Mammary epithelial cell (primary cell): ENCODE measurements around the gene CRKL.

Experiments used
- EZH2 ChIP-seq: IDR thresholded peaks from 2 replicates; pipeline ENCODE4 v1.6.1; 2012; ENCODE audit warnings: low read length, inconsistent platforms, borderline replicate concordance
- TF ChIP-seq, protein P1 (sequence below), 2 donors: IDR thresholded peaks in 1 of 2; conservative IDR thresholded peaks in 1 of 2; 2 replicates each; pipeline ENCODE4 v1.5.1; 2011 to 2012; ENCODE audit warnings: inconsistent platforms in 2 of 2, low read length in 2 of 2, mild to moderate bottlenecking in 2 of 2, control low read depth in 1 of 2, low read depth in 1 of 2; ENCODE audit not compliant: insufficient read depth in 1 of 2; ENCODE audit errors: extremely low read depth in 1 of 2

- TF ChIP-seq, protein P1, sequence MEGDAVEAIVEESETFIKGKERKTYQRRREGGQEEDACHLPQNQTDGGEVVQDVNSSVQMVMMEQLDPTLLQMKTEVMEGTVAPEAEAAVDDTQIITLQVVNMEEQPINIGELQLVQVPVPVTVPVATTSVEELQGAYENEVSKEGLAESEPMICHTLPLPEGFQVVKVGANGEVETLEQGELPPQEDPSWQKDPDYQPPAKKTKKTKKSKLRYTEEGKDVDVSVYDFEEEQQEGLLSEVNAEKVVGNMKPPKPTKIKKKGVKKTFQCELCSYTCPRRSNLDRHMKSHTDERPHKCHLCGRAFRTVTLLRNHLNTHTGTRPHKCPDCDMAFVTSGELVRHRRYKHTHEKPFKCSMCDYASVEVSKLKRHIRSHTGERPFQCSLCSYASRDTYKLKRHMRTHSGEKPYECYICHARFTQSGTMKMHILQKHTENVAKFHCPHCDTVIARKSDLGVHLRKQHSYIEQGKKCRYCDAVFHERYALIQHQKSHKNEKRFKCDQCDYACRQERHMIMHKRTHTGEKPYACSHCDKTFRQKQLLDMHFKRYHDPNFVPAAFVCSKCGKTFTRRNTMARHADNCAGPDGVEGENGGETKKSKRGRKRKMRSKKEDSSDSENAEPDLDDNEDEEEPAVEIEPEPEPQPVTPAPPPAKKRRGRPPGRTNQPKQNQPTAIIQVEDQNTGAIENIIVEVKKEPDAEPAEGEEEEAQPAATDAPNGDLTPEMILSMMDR (conservative IDR thresholded peaks at IDR 0.05 in 1 of 2, IDR thresholded peaks at IDR 0.05 in 1 of 2; ENCODE audit: extremely low read depth in 1 of 2, insufficient read depth in 1 of 2, low read depth in 1 of 2, low read length in 2 of 2) = no peak
- TF ChIP-seq EZH2 = no peak
Measured at GRCh38 chr22:20996031-20996410, 78.8 kb downstream of the CRKL start.
